HG03521 (cell line): ENCODE measurements around the gene LEKR1.
"Not testable (repeated sequence)": the region's sequence is repeated elsewhere in the genome, so short reads cannot be mapped to it uniquely, and the experiment has no call there.

ENCODE experiments used
- ATAC-seq: cut with Tn5 transposase; IDR thresholded peaks from one replicate; pipeline ENCODE4 v1.9.1; 2021; ENCODE audit warnings: mild to moderate bottlenecking, moderate library complexity; ENCODE audit not compliant: unreplicated experiment

LEKR1 gene

DNA sequence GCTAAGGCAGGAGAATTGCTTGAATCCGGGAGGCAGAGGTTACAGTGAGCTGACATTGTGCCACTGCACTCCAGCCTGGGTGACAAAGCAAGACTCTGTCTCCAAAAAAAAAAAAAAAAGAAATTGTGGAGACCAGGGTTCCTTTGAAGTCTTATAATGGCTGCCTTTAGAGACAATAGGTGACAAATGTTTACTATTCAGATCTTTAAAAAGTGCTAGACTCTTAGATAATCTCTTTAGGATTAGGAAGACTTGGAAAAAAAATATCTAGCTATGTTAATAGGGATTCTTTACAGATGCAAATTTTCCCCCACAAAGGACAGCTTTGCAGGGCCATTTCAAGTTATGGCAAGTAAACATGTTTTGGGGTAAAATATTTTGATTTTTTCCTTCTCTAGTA lies 71.7 kb downstream of the LEKR1 start:
- ATAC-seq, result not testable (repeated sequence)

DNA sequence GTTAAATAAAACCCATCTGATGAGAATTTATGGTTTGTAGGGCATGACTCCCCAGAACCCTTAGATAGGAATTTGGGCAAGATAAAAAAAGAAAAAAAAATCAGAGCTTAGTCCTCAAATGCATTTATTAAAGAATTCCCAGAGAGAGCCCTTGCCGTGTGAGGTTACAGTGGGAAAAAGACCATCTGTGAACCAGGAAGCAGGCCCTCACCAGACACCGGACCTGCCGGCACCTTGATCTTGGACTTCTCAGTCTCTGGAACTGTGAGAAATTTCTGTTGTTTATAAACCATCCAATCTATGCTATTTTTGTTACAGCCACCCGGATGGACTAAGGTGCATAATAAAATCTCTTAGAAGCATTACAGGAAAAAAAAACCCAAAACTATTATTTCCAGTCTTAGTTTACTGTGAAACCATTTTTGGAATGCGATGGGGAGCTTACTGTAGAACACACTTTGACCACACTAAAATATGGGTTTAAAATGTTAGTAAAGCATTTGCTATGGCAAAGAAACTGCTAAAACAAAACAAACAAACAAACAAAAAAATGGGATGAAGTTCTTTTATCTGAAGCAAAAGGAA lies 72.2 kb downstream of the LEKR1 start:
- ATAC-seq, result no peak

- no peak for ATAC-seq
These were observed 73.8 kb downstream of the LEKR1 start for GRCh38 chr3:156899951-156900350.

DNA sequence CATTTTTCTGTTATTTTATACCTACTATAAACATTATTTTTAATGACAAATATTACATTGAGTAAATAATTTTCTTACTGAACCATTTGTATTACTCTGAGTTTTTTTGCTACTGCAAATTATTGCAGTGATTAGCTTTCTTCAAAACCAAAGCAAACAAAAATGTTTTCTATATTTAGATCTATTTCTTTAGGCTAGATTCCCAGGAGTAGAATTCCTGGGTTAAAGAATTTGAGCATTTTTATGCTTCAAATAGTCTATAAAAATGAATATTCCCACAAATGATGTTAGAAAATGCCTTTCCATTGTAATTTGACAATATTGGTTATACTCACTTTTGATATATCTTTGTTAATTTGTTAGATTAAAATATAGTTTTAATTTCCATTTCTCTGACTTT lies 76.8 kb downstream of the LEKR1 start:
- no peak for ATAC-seq

DNA sequence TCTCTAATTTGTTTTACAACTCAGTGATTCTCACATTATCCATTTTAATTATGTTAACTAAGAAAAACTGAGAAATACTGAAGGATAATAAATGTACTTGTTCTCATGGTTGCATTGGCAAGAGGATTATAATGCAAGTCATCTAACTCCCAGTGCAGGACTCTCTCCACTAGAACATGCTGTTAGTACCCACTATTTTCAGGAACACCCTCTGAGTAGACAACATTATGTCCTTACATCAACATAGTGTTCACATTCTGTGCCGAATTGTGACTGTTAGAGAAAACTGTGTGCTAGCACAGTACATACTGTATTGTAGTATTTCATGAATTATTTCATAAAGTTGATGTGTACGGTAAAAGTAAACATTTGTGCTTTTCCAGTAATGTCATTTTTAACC lies 80.1 kb downstream of the LEKR1 start:
- ATAC-seq, result no peak

DNA sequence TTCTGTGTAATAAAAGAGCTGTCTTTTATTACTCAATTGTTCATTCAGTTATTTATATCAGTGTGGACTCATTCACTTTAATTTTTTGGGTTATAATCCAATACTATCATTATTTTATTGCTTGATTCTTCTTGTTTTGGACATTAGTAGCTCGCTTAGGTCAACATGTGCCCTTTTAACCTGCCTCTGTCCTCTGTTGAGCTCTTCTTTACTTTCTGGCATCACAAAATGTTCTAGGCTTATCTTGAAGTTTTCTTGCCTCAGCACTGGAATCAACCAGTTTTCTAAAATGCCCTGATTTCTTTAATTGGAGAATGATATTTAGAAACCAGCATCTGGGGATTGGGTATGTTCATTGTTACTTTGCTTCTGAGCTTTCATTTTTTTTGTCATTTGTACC lies 82.2 kb downstream of the LEKR1 start:
- ATAC-seq, result no peak

DNA sequence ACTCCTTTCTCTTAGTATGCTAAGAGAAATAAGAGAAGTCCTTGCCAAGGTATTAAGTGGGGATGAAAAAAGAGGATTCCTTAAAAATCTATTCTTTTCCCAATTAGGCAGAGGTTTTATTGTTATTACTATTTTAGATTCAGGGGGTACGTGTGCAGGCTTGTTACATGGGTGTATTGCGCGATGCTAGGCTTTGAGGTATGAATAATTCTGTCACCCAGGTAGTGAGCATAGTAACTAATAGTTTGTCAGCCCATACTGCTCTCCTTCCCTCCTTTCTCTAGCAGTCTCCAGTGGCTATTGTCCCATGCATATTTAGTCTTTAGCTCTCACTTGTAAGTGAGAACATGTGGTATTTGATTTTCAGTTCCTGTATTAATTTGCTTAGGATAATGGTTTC lies 83.9 kb downstream of the LEKR1 start:
- no peak for ATAC-seq

DNA sequence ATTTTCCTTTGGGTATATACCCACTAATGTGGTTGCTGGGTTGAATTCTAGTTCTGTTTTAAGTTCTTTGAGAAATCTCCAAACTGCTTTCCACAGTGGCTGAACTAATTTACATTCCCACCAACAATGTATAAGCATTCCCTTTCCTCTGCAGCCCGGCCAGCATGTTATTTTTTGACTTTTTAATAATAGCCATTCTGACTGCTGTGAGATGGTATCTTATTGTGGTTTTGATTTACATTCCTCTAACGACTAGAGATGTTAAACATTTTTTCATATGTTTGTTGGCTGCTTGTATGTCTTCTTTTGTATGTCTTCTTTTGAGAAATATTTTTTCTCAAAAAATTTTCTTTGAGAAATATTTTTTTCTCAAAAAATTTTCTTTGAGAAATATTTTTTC lies 84.7 kb downstream of the LEKR1 start:
- not testable (repeated sequence) for ATAC-seq

DNA sequence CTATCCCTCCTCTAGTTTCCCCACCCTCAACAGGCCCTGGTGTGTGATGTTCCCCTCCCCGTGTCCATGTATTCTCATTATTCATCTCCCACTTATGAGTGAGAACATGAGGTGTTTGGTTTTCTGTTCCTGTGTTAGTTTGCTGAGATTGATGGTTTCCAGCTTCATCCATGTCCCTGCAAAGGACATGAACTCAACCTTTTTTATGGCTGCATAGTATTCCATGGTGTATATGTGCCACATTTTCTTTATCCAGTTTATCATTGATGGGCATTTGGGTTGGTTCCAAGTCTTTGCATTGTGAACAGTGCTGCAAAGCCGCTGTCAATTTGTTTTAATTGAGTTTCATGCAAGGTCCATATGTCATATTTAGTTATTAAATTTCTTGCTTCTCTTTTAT lies 88.1 kb downstream of the LEKR1 start:
- ATAC-seq, result not testable (repeated sequence)

DNA sequence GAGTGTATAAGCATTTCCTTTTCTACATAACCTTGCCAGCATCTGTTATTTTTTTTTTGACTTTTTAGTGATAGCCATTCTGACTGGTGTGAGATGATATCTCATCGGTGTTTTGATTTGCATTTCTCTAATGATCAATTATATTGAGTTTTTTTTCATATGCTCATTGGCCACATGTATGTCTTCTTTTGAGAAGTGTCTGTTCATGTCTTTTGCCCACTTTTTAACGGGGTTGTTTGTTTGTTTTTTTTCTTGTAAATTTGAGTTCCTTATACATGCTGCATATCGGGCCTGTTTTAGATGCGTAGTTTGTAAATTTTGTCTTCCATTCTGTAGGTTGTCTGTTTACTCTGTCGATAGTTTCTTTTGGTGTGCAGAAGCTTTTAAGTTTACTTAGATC lies 89.2 kb downstream of the LEKR1 start:
- ATAC-seq, result no peak

GRCh38 chr3:156918746-156919145 lies 92.6 kb downstream of the LEKR1 start:
- ATAC-seq, result no peak

DNA sequence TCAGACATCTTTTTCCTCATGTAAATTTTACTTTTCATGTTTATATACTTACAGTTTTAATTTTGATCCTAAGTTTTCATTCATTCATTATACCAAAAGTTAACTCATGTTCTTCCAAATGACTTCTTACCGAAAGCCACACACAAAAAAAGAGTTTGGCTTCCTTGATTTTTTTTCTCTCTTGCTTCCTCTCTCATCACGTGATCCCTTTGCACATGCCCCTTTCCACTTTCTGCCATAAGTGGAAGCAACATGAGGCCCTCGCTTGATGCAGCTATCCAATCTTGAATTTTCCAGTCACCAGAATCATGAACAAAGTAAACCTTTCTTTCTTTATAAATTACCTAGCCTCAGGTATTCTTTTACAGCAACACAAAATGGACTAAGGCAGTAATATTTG lies 93.7 kb downstream of the LEKR1 start:
- ATAC-seq, result no peak

GRCh38 chr3:156920399-156920798 lies 94.2 kb downstream of the LEKR1 start:
- ATAC-seq, result no peak

DNA sequence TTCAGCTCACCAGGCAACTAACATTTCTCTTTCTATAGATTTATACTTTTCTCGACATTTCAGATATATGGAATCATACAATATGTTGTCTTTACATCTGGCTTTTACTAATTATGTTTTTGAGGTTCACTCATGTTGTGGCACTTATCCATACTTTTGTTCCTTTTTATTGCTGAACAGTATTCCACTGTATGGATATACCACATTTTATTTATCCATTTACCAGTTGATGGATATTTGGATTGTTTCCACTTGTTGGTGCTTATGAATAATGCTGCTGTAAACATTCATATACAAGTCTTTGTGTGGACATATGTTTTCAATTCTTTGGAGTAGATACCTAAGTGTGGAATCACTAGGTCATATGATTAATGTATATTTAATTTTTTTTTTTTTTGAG lies 97.2 kb downstream of the LEKR1 start:
- no peak for ATAC-seq

- ATAC-seq, result no peak
These were observed 112.6 kb downstream of the LEKR1 start for GRCh38 chr3:156938724-156939123.

DNA sequence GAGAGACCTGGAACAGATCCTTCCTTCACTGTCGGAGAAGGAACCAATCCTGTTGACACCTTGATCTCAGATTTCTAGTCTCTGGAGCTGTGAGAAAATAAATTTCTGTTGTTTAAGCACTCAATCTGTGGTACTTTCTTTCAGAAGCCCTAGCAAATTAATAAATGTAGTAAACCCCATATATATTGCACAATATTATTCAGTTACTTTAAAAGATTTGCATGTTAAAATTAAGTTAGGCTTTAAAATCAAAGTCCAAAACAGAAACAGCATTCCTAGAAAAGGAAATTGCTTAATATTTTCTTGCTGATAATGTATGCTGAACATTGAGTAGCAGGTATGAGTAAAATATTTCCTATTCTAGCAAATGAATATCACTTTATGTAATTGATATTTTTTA lies 113.2 kb downstream of the LEKR1 start:
- no peak for ATAC-seq

DNA sequence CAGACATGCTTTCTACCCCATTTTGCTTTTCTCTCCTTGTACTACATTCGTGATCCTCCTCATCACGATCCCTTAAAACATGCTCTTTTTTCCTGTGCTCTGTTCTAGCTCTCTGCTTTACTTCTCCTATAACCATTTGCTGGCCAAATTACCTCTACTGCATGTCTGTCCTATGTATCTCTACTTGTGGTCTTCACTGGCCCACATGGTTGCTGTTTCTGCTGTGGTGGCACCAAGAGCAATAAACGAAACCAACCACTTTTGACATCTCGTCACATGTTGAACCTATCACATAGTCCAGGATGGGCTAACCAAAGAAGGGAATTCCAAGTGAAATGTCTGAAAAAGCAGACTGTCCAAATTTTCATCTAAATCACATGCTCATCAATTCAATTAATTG lies 115.2 kb downstream of the LEKR1 start:
- no peak for ATAC-seq

- ATAC-seq, result no peak
These were observed 122.5 kb downstream of the LEKR1 start for GRCh38 chr3:156948402-156949210.

GRCh38 chr3:156952011-156952410 lies 125.9 kb downstream of the LEKR1 start:
- ATAC-seq, result no peak

- no peak for ATAC-seq
These were observed 131.6 kb downstream of the LEKR1 start for GRCh38 chr3:156957715-156958114.

- ATAC-seq, result no peak
These were observed 136.9 kb downstream of the LEKR1 start for GRCh38 chr3:156963096-156963495.

DNA sequence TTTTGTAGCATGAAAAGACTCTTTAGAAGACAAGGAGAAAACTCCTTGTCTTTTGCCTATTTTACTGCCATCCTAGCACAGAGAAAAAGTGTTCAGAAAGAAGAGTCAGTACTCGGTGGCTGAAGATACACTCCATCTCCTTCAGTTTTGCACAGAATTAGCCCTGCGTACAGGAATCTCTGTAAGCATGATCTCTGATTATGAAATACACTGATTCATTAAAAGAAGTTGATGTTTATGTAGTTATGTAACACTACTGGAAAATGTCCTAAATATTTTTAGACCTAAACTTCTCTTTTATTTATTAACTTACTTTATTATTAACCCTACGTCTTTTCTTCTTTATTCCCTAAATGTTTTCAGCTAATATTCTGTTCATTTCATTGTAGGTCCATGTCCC lies 138.4 kb downstream of the LEKR1 start:
- no peak for ATAC-seq

DNA sequence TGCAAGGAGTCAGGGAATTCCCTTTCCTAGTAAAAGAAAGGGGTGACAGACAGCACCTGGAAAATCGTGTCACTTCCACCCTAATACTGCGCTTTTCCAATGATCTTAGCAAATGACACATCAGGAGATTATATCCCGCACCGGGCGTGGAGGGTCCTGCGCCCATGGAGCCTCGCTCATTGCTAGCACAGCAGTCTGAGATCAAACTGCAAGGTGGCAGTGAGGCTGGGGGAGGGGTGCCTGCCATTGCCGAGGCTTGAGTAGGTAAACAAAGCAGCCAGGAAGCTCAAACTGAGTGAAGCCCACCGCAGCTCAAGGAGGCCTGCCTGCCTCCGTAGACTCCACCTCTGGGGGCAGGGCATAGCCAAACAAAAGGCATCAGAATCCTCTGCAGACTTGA lies 140.2 kb downstream of the LEKR1 start:
- not testable (repeated sequence) for ATAC-seq
